ACHN (cell line): ENCODE measurements around the gene CTNNBL1.
"Not testable (repeated sequence)": the region's sequence is repeated elsewhere in the genome, so short reads cannot be mapped to it uniquely, and the experiment has no call there.

ENCODE experiments used
- DNase-seq: peaks from one replicate; pipeline ENCODE4 v3.0.0-alpha.2; 2015
- in situ Hi-C: cut with HindIII; loops from 2 replicates; pipeline ENCODE4 v1.10.0; 2017; ENCODE audit warnings: low sequenced_read_pairs, low pct_ligation_motif_present, low pct_unique_long_range_greater_than_20kb

Gene CTNNBL1

GRCh38 chr20:37693635-37694626, at the start of gene CTNNBL1:
TSS of gene CTNNBL1 (plus strand) at chr20:37694030. CDS start at chr20:37694123, 93 bp downstream.
- in situ Hi-C loops = no loop called here
- peak; percentile 96 for DNase-seq

GRCh38 chr20:37644605-37645004, 49.2 kb upstream of the CTNNBL1 start:
- no peak for DNase-seq
- in situ Hi-C loops = no loop called here

GRCh38 chr20:37647946-37648345, 45.9 kb upstream of the CTNNBL1 start:
- in situ Hi-C loops = no loop called here
- no peak for DNase-seq

- DNase-seq = no peak
- in situ Hi-C loops = no loop called here
Measured at GRCh38 chr20:37649017-37649416, 44.8 kb upstream of the CTNNBL1 start.

GRCh38 chr20:37649676-37650370, 44.0 kb upstream of the CTNNBL1 start:
- in situ Hi-C loops = no loop called here
- DNase-seq = no peak

- in situ Hi-C loops = no loop called here
- no peak for DNase-seq
Measured at GRCh38 chr20:37650661-37651060, 43.2 kb upstream of the CTNNBL1 start.

GRCh38 chr20:37651932-37652331, 41.9 kb upstream of the CTNNBL1 start:
- in situ Hi-C loops = no loop called here
- no peak for DNase-seq

GRCh38 chr20:37656945-37657344, 36.9 kb upstream of the CTNNBL1 start:
- no peak for DNase-seq
- in situ Hi-C loops = no loop called here

- DNase-seq = no peak
- in situ Hi-C loops = no loop called here
Measured at GRCh38 chr20:37657924-37658804, 35.7 kb upstream of the CTNNBL1 start.

- no peak for DNase-seq
- in situ Hi-C loops = no loop called here
Measured at GRCh38 chr20:37661519-37661918, 32.3 kb upstream of the CTNNBL1 start.

GRCh38 chr20:37662308-37662707, 31.5 kb upstream of the CTNNBL1 start:
- no peak for DNase-seq
- in situ Hi-C loops = no loop called here

GRCh38 chr20:37664595-37664994, 29.2 kb upstream of the CTNNBL1 start:
- DNase-seq, in situ Hi-C loops: not testable (repeated sequence)

GRCh38 chr20:37668166-37668565, 25.7 kb upstream of the CTNNBL1 start:
- no peak for DNase-seq
- in situ Hi-C loops = no loop called here

- DNase-seq = no peak
- in situ Hi-C loops = no loop called here
Measured at GRCh38 chr20:37669062-37669772, 24.6 kb upstream of the CTNNBL1 start.

GRCh38 chr20:37669773-37670236, 24.0 kb upstream of the CTNNBL1 start:
- in situ Hi-C loops = no loop called here
- DNase-seq = no peak

GRCh38 chr20:37670351-37670791, 23.5 kb upstream of the CTNNBL1 start:
- DNase-seq = no peak
- in situ Hi-C loops = no loop called here

- no peak for DNase-seq
- in situ Hi-C loops = no loop called here
Measured at GRCh38 chr20:37672143-37672542, 21.7 kb upstream of the CTNNBL1 start.

- no peak for DNase-seq
- in situ Hi-C loops = no loop called here
Measured at GRCh38 chr20:37673444-37673843, 20.4 kb upstream of the CTNNBL1 start.
